ENCODE measurements around the gene KMO.

The KMO gene

GRCh38 chr1:241518476-241519307, 13.5 kb upstream of the KMO start:
- Histone ChIP-seq H2AFZ (ENCODE audit: low read depth, low read length) (peak overlapping the region; percentile 88), H3K4me1 (ENCODE audit: insufficient read depth, low read length) (peaks cover 29% of the 10 kb centered on the region), H3K36me3 (ENCODE audit: insufficient read depth, low read length) (peaks cover 18% of the 10 kb centered on the region), H3K27me3 (ENCODE audit: insufficient read depth, low read length, poor library complexity) (peaks cover 14% of the 10 kb centered on the region), H3K9me3 (ENCODE audit: insufficient read depth, low read length, severe bottlenecking) (no peaks in the 10 kb centered on the region), H3K4me2 (ENCODE audit: insufficient read depth, low read length) (peak overlapping the region; percentile 74), H3K79me2 (ENCODE audit: insufficient read depth, low read length) (peaks cover 50% of the 10 kb centered on the region), H4K20me1 (ENCODE audit: insufficient read depth, low read length) (peaks cover 10% of the 10 kb centered on the region; the same call in 1 of the 2 replicates), H3K4me3 (ENCODE audit: low read depth in 1 of 2, low read length in 2 of 2) (peak overlapping the region; percentile 64 to 72), H3K27ac (ENCODE audit: low read length) (peak overlapping the region; percentile 73), H3K9ac (ENCODE audit: low read depth, low read length) (peak overlapping the region; percentile 75)
- DNase-seq: no peak
- no peak for TF ChIP-seq EZH2 (IDR thresholded peaks at IDR 0.05; ENCODE audit: borderline replicate concordance, low read depth, low read length, severe bottlenecking)
- TF ChIP-seq CTCF (IDR thresholded peaks at IDR 0.05; ENCODE audit: borderline replicate concordance, extremely low read depth, low read length, poor library complexity, severe bottlenecking): peak; percentile 3
- no peak; the same call in 2 of the 3 replicates for ATAC-seq (ENCODE audit: insufficient read depth, low read depth)

GRCh38 chr1:241519308-241520079, 12.7 kb upstream of the KMO start, which contains the start of gene FH:
FH (minus strand) TSS chr1:241519755; CDS start chr1:241519722, 33 bp downstream.
- H3K9me3 ChIP-seq (ENCODE audit: insufficient read depth, low read length, severe bottlenecking): no peaks in the 10 kb centered on the region
- H3K27ac ChIP-seq (ENCODE audit: low read length): peak within 1 kb of the TSS; percentile 73
- H3K79me2 ChIP-seq (ENCODE audit: insufficient read depth, low read length): peaks cover 44% of the 10 kb centered on the region
- ATAC-seq (ENCODE audit: insufficient read depth, low read depth): peak; percentile 94
- peak within 1 kb of the TSS; percentile 74 for H3K4me2 ChIP-seq (ENCODE audit: insufficient read depth, low read length)
- H3K27me3 ChIP-seq (ENCODE audit: insufficient read depth, low read length, poor library complexity): peaks cover 20% of the 10 kb centered on the region
- peaks cover 29% of the 10 kb centered on the region for H3K4me1 ChIP-seq (ENCODE audit: insufficient read depth, low read length)
- peak within 1 kb of the TSS; percentile 75 for H3K9ac ChIP-seq (ENCODE audit: low read depth, low read length)
- peaks cover 18% of the 10 kb centered on the region for H3K36me3 ChIP-seq (ENCODE audit: insufficient read depth, low read length)
- DNase-seq: peak; percentile 96
- H3K4me3 ChIP-seq (ENCODE audit: low read depth in 1 of 2, low read length in 2 of 2): peak within 1 kb of the TSS; percentile 72 to 81
- TF ChIP-seq EZH2 (IDR thresholded peaks at IDR 0.05; ENCODE audit: borderline replicate concordance, low read depth, low read length, severe bottlenecking) (no peak), CTCF (IDR thresholded peaks at IDR 0.05; ENCODE audit: borderline replicate concordance, extremely low read depth, low read length, poor library complexity, severe bottlenecking) (no peak)
- peaks cover 6% of the 10 kb centered on the region; the same call in 1 of the 2 replicates for H4K20me1 ChIP-seq (ENCODE audit: insufficient read depth, low read length)
- H2AFZ ChIP-seq (ENCODE audit: low read depth, low read length): peak within 1 kb of the TSS; percentile 88

GRCh38 chr1:241520080-241520465, 12.1 kb upstream of the KMO start:
- TF ChIP-seq CTCF (IDR thresholded peaks at IDR 0.05; ENCODE audit: borderline replicate concordance, extremely low read depth, low read length, poor library complexity, severe bottlenecking): no peak
- no peak for TF ChIP-seq EZH2 (IDR thresholded peaks at IDR 0.05; ENCODE audit: borderline replicate concordance, low read depth, low read length, severe bottlenecking)
- peak overlapping the region; percentile 75 for H2AFZ ChIP-seq (ENCODE audit: low read depth, low read length)
- peak overlapping the region; percentile 74 for H3K4me2 ChIP-seq (ENCODE audit: insufficient read depth, low read length)
- DNase-seq: no peak
- peak overlapping the region; percentile 75 for H3K9ac ChIP-seq (ENCODE audit: low read depth, low read length)
- H4K20me1 ChIP-seq (ENCODE audit: insufficient read depth, low read length): peaks cover 2% of the 10 kb centered on the region; the same call in 1 of the 2 replicates
- peaks cover 26% of the 10 kb centered on the region for H3K27me3 ChIP-seq (ENCODE audit: insufficient read depth, low read length, poor library complexity)
- H3K9me3 ChIP-seq (ENCODE audit: insufficient read depth, low read length, severe bottlenecking): no peaks in the 10 kb centered on the region
- peaks cover 29% of the 10 kb centered on the region for H3K4me1 ChIP-seq (ENCODE audit: insufficient read depth, low read length)
- H3K4me3 ChIP-seq (ENCODE audit: low read depth in 1 of 2, low read length in 2 of 2): peak overlapping the region; percentile 72 to 81
- no peak for ATAC-seq (ENCODE audit: insufficient read depth, low read depth)
- peaks cover 38% of the 10 kb centered on the region for H3K79me2 ChIP-seq (ENCODE audit: insufficient read depth, low read length)
- H3K36me3 ChIP-seq (ENCODE audit: insufficient read depth, low read length): peaks cover 12% of the 10 kb centered on the region
- peak overlapping the region; percentile 52; the same call in 1 of the 2 replicates for H3K27ac ChIP-seq (ENCODE audit: low read length)

Measured in DND-41 (cell line).